Lung (tissue), 12 donors: ENCODE measurements around the gene STEAP4. TPM values are rescaled to one million over a fixed set of nuclear protein-coding genes. Genes with fewer than 3 reads are reported as not detected.

Experiments used
- ATAC-seq: fragments of 200-7000 bp; cut with Tn5 transposase; one replicate; pipeline ENCODE4 v1.9.1; 2020; ENCODE audit warnings: moderate number of reproducible peaks; ENCODE audit not compliant: insufficient read depth, low FRiP score
- DNase-seq, 3 donors: peaks; one replicate each; pipeline ENCODE4 v3.0.0-alpha.2; 2013 to 2017
- H3K27ac ChIP-seq, 2 donors: one replicate each; pipeline ENCODE4 v1.5.1; 2013; ENCODE audit warnings: mild to moderate bottlenecking in 2 of 2, moderate library complexity in 2 of 2, control low read depth in 1 of 2, inconsistent platforms in 1 of 2, low read depth in 1 of 2, low read length in 1 of 2
- H3K27me3 ChIP-seq, 3 donors: one replicate each; pipeline ENCODE4 v1.5.1; 2013; ENCODE audit warnings: low read length in 2 of 3; ENCODE audit not compliant: control insufficient read depth in 3 of 3, insufficient read depth in 3 of 3
- H3K36me3 ChIP-seq, 4 donors: one replicate each; pipeline ENCODE4 v1.5.1; 2013; ENCODE audit warnings: low read length in 4 of 4, mild to moderate bottlenecking in 1 of 4, moderate library complexity in 1 of 4; ENCODE audit not compliant: control insufficient read depth in 4 of 4, insufficient read depth in 4 of 4
- H3K4me1 ChIP-seq, 5 donors: one replicate each; pipeline ENCODE4 v1.5.1; 2013; ENCODE audit warnings: low read length in 5 of 5, mild to moderate bottlenecking in 2 of 5, moderate library complexity in 1 of 5; ENCODE audit not compliant: control insufficient read depth in 5 of 5, insufficient read depth in 5 of 5
- H3K4me3 ChIP-seq: one replicate; pipeline ENCODE4 v1.5.1; 2013; ENCODE audit warnings: mild to moderate bottlenecking, control low read depth, moderate library complexity
- H3K9ac ChIP-seq, 2 donors: one replicate each; pipeline ENCODE4 v1.5.1; 2013; ENCODE audit warnings: low read length in 2 of 2, control low read depth in 1 of 2; ENCODE audit not compliant: insufficient read depth in 1 of 2
- H3K9me3 ChIP-seq, 4 donors: one replicate each; pipeline ENCODE4 v1.5.1; 2013; ENCODE audit warnings: low read length in 3 of 4, mild to moderate bottlenecking in 1 of 4, moderate library complexity in 1 of 4; ENCODE audit not compliant: control insufficient read depth in 4 of 4, insufficient read depth in 3 of 4
- CTCF ChIP-seq: IDR thresholded peaks from 2 replicates; pipeline ENCODE4 v1.5.1; 2012; ENCODE audit warnings: mild to moderate bottlenecking; ENCODE audit errors: control extremely low read depth, extremely low read depth
- WGBS, 2 donors: extraction: QIAGEN DNeasy Blood & Tissue Kit; methylation state at CpG; one replicate each; pipeline ENCODE4 v1.1.7; 2013; 5-methylcytosine and 5-hydroxymethylcytosine counted together
- polyA plus RNA-seq, 2 donors: library from polyadenylated mRNA; stranded (reverse); fragments of 200-250 nt; gene quantifications; one replicate each; pipeline ENCODE4 v1.2.1, GENCODE V29; 2013
- total RNA-seq, 2 donors: library from RNA; depleted of rRNA in 1 of 2; stranded (reverse); fragments of >200 nt in 1 of 2; gene quantifications; one replicate each; pipeline ENCODE4 v1.2.1, GENCODE V29; 2014 to 2021
- donor health status: control.
- donor health status: control.
- donor health status: Bipolar disorder and iron deficiency.
- donor health status: healthy.
- donor health status: DM: yes; HTN: yes; CAD: no.

Gene STEAP4
- total and polyA plus RNA-seq, 4 donors: 17.1 to 108 (median 58.8) TPM

- no peak for ATAC-seq
- 91 to 98% methylated on average over 2 of the region's 2 CpGs for WGBS, 2 donors
- Histone ChIP-seq H3K9me3 (no peaks in the 10 kb centered on the region), H3K9ac (no peak overlapping the region), H3K27ac (peak overlapping the region in 1 of 2 donors; percentile 52), H3K27me3 (no peaks in the 10 kb centered on the region), H3K4me1 (no peaks in the 10 kb centered on the region), H3K4me3 (no peak overlapping the region), H3K36me3 (no peaks in the 10 kb centered on the region)
- TF ChIP-seq CTCF: no peak
- no peak for DNase-seq
Observed at GRCh38 chr7:88347517-88347916, 40.8 kb upstream of the STEAP4 start.

- no peak for TF ChIP-seq CTCF
- Histone ChIP-seq H3K27me3 (no peaks in the 10 kb centered on the region), H3K9ac (no peak overlapping the region), H3K4me1 (no peaks in the 10 kb centered on the region), H3K9me3 (no peaks in the 10 kb centered on the region), H3K36me3 (no peaks in the 10 kb centered on the region), H3K27ac (no peak overlapping the region), H3K4me3 (no peak overlapping the region)
- DNase-seq: peak in 2 of 3 donors; percentile 17 to 19
- peak; percentile 73 for ATAC-seq
- WGBS, 2 donors: 61 to 81% methylated on average over 7 of the region's 7 CpGs
Observed at GRCh38 chr7:88347090-88347489, 40.4 kb upstream of the STEAP4 start.

GRCh38 chr7:88346357-88346756 lies 39.7 kb upstream of the STEAP4 start:
- no peak for DNase-seq
- WGBS, 2 donors: 68 to 84% methylated on average over 2 of the region's 2 CpGs
- Histone ChIP-seq H3K9ac (no peak overlapping the region), H3K27ac (no peak overlapping the region), H3K9me3 (no peaks in the 10 kb centered on the region), H3K4me1 (no peaks in the 10 kb centered on the region), H3K36me3 (no peaks in the 10 kb centered on the region), H3K4me3 (no peak overlapping the region), H3K27me3 (no peaks in the 10 kb centered on the region)
- ATAC-seq: no peak
- TF ChIP-seq CTCF: no peak
